Stimulated activated CD4-positive, alpha-beta T cell treated with anti-CD3 and anti-CD28 coated beads, Interleukin-15, amount 100 ng/mL, for 48 hours (primary cell): ENCODE data around the gene PLEKHG4.

Experiments used
- DNase-seq, 2 donors: peaks; one replicate each; pipeline ENCODE4 v3.0.0-alpha.2; 2020; ENCODE audit warnings: low read depth in 2 of 2

PLEKHG4 gene

DNA sequence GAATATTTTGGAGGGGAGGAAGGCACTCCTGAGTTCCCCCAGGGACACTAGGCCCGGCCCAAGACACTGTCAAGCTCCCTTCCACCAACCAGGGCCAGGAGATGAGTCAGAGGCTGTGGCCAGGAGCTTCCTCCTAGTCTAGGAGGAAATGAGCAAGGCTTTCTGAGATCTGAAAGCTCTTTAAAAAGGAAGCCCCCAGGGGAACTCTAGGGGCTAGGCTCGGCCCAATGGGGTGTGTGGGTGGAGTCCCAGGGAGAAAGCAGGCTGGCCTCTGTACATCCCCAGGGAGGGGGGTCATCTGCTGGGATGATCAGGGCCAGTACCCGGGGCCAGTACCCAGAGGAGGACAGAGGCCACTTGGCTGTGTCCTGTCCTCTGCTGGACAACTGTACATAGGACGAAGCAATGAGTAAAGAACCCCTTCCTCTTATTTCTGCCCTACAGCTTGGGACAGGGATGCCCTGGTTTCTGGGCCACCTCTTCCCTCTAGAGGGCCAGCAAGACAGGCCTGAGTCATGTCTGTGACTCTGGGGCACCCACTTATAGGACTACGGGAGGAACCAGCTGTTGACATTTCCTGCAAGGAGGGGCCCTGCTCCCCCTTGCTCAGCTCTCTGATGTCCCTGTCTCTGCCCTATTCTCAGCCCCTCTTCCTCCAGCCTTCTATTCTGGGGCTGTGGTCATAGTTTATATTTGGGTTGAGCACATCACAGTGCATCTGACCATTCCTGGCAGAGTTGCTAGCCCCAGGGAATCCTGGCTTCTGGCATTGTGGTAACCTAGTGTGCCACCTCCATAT, 34.7 kb upstream of the PLEKHG4 start:
- peak; percentile 73 to 75 for DNase-seq

DNA sequence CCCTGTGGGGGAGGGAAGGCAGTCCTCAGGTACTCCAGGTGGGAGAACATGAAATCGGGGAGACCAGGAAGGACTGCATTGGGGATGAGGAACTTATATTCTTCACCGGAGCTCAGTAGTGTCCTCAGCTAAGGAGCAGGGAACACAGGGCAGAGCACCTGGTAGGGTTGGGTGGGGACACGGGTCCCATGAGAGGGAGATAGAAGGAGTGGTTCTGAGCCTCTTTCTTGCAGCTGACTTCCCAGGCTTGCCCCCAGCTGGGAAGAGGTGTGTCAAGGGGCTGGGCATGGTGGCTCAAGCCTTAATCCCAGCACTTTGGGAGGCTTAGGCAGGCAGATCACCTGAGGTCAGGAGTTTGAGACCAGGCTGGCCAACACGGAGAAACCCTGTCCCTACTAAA, 34.1 kb upstream of the PLEKHG4 start:
- no peak for DNase-seq

DNA sequence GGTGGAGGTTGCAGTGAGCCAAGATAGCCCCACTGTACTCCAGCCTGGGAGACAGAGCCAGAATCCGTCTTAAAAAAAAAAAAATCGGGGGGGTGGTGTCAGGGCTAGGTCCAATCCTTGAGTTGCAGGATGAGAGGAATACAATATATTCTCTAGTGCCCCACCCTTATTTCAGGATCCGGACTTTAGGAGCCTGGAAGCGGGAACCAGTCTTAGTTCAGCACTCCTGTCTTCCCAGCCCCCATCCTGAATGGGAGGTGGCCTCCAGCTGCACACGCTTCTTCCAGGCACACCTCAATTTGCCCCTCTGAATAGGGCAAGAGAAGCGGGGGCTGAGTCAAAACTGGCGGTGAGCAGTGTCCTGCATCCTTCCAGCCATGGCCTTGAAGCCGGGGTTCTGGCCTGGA, 33.7 kb upstream of the PLEKHG4 start:
- DNase-seq, result no peak

DNA sequence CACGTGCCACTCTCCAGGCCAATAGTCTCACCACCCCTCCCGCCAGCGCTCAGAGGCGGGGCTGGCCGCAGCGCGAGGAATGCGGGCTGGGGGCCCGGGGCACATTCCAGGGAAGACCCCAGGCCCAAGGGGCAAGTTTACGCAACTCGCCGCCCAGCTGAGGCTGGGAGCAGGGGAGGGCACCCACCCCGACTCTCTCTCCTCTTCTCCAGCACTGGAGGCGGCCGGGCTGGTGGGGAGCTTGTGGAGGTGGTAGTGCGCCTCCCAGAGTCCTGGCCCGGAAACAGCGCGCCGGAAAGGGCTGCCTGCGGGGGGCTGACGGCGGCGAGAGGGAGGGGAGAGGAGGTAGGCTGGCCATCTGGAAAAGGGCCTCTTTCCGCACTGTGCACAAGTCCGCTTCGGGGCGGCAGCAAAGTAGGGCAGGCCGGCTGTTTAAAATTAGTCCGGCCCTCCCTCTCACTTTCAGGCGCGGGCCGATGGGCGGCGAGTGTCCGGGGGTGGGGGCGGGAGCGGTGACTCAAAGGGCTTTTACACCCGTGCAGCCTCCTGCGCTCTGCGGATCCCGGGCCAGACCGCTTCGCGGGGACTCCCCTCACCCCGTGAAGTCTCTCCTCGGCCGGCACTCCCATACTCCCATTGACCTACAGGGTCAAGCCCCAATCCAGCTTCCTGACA, 33.1 kb upstream of the PLEKHG4 start:
- DNase-seq, result peak in 1 of 2 donors; percentile 44

DNA sequence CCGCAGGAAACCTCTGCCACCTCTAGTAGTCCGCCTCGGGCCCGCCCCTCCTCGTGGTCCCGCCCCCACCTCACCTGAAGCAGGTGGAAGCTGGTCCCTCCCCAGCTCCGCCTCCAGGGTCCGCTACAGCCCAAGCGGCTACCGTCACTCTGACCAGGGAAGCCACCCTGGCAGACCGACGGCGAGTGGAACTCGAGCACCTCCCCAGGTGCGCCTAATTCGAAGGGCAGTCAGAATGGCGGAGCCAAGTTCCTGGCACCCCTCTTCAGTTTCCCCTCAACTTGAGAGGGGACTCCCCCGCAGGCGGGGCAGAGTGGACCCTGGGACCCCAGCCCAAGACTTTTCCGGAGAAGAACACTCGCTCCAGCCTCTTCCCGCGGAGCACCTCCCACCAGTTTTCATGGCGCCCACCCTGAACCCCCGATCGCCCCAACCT, 32.6 kb upstream of the PLEKHG4 start:
- peak in 1 of 2 donors; percentile 18 for DNase-seq

DNA sequence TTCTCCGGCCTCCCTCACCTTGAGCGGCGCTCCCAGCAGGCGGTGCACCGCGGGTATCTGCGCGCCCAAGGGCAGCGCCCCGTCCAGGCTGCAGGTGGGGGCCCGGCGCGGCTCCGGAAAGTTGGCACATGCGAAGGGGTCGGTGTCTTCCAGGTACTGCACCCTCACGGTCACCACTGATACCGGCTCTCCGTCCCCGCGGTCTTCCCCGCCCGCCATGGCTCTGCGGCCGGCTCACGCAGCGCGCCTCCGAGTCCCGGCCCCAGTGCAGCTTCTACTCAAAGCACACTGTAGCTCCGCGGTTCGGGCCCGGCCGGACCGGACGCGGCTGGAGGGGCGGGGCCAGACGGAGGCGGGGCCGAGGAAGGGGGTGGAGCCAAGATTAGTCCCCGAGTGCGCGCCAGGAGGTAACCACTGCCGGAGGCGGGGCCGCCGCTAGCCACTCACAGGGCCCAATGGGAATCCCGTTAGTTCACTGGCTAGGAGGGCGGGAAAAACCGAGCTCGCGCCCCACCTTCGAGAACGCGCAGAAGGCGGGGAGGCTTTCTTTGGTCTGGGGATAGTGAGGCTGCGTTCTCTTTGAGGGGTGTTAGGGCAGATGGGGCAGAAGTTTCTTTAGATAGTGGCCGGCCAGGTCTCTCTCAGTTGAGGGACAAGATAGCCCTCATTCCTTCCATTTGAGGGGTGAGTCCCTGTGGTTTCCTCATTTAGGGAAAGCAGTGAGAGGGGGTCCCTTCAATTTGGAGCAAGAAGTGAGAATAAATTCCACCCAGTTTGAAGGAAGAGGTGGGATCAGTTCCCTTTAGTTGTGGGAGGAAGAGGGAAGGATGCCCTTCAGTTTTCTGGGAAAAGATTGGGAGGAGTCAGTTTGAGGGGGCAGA, 31.9 kb upstream of the PLEKHG4 start, which contains the start of gene FHOD1:
TSS of gene FHOD1 (minus strand) at position 290 of the 881 bp plus-strand sequence. CDS start at position 219, 71 bp downstream.
- peak; percentile 95 to 99 for DNase-seq

DNA sequence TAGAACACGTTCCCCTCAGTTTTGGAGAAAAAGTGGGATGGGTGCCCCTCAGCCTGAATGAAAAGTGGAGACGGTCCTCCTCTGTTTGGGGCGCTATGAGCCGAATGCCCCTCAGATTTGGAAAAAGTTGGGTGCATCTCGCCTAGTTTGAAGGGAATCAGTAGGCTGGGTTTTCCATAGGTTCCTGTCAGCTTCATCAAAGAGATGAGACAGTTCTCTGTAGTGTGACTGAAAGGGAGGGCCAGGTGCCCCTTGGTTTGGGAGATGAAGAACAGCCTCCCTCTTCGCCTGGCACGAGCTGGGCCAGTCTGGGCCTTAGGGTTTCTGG, 31.3 kb upstream of the PLEKHG4 start:
- DNase-seq, result no peak

DNA sequence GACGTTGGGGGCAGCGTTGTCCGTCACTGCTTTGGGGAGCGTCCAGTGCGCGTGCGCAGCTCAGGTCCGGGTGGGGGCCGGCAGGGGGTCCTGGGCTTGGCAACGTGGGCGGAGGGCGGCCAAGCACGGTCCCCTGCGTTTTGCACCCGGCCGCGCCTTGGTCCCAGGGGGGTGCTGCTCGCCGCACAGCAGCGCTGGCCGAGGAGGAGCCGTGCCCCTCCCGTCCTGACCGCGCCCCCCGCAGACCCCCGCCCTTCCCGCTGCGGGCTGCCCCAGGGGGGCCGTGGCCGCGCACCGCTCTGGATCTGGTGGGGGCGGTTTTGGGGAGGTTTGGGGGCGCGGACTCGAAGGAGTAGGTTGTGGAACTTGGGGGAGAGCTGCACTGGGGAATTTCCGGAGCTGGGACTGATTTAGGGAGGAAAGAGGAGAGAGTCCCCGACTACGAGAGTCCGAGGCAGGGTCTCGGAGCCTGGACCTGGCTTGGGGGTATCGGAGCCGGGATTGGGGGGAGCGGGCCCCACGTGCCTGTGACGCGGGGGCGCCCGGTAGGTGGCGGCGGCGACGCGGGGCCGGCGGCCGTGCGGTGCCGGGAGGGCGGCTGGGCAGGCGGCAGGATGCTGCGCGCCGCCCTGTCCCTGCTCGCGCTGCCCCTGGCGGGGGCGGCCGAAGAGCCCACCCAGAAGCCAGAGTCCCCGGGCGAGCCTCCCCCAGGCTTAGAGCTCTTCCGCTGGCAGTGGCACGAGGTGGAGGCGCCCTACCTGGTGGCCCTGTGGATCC, 30.7 kb upstream of the PLEKHG4 start, which contains the start of gene SLC9A5:
TSS of gene SLC9A5 (plus strand) at position 579 of the 777 bp plus-strand sequence. CDS start at position 615, 36 bp downstream.
- peak in 1 of 2 donors; percentile 19 for DNase-seq

DNA sequence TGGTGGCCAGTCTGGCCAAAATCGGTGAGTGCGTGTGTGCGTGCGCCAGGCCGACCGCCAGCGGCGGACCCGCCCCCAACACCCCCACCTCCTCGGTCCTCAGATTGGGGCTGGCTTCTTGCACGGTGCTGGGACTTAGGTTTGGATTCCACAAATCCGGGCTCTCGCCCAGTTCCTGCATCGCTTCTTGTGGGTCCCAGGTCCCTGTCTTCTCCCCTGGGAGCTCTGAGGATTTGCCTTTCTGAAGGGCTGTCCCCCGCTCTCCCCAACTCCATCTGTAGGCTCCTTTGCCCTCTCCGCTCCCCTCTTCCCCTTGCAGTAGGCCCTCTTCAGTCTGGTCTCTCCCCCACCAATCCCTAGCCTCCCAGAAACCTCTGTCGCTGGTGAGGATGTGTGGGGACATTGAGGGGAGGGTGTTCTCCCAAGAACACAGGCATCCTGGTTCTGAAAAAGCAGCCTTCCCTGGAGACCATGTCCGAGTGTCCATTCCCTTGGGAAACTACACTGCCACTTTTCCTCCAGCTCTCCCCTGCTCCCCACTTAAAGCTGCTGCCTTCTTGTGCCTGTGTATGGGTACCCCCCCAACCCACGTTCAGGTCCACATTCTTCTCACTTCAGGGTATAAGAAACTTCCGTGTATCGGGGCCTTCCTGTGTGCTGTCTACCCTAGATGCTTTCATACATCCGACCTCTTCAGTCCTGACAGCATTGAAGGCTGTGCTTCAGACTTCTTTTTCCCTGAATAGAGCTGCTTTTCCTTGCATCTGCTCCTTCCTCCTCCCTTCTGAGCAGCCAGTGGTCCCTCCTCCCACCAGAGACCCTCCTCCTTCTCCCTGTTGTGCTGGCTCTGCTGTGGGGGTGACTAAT, 29.9 kb upstream of the PLEKHG4 start:
- DNase-seq, result no peak

DNA sequence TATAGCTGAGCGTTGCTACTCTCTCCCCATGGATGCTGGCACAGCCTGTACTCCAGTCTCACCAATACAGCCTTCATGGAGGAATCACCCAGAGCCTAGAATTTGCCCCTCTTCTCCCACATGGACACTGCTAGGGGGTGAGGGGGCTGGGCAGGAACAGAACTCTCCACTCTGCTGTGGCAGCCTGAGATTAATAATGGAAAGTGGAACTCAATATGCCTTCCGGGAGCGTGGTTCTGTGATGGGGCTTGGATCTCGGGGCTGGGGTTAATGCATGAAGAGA, 29.3 kb upstream of the PLEKHG4 start:
- DNase-seq, result no peak

DNA sequence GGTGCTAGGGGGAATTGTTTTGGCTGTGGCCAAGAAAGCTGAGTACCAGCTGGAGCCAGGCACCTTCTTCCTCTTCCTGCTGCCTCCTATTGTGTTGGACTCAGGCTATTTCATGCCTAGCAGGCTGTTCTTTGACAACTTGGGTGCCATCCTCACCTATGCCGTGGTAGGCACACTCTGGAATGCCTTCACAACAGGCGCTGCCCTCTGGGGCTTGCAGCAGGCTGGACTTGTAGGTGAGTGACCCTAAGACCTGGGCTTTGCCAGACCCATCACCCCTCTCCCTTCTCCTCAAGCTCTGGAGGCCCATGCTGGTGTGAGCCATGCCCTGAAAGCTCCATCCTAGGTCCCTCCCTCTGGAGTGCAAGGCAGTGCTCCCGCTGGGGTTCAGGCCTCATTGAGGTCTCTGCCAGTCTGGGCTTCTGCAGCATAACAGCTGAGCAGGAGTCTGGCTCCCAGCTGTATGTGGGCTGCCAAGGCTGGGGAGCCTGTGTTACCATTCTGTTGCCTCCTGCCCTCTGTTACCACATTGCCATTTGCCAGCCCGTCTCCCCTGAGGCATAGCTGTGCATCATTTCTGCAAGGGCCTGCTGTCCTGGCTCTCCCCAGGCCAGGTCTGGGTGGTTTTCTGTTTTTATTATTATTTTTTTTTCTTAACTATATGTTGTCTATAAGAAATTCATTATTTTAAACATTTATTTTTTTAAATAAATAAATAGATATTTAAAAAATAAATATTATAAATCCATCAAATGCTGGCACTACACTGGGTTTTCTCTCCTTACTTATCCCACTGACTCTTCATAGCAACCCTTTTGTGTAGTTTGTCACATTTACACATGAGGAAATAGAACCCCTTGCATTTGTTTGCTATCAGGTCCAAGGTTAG, 26.5 kb upstream of the PLEKHG4 start:
- no peak for DNase-seq

DNA sequence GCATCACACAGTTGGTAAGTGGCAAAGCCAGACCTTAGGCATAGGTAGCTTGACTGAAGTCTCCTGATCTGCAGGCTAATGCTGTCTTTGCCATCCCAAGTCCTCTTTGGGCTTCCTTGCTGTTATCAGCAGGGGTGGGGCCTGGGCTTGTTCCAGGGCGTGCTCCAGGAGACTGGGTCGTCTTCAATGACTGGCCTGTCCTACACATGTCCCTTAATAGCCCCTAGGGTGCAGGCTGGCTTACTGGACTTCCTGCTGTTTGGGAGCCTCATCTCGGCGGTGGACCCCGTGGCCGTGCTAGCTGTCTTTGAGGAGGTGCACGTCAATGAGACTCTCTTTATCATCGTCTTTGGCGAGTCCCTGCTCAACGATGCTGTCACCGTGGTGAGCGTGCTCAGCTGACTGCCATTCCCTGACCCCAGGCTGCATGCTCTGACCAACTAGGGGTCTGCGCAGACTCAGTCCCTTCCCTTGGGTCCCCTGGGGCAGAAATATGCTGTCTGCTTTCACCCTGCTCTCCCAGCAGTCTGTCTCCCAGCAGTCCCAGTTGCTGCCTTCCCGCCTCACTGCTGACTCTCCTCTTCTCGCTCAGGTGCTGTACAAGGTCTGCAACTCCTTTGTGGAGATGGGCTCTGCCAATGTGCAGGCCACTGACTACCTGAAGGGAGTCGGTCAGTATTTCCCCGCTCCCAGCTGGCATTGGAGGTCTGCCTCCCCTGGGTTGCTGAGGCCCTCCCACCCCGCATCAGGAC, 24.4 kb upstream of the PLEKHG4 start:
- no peak for DNase-seq

DNA sequence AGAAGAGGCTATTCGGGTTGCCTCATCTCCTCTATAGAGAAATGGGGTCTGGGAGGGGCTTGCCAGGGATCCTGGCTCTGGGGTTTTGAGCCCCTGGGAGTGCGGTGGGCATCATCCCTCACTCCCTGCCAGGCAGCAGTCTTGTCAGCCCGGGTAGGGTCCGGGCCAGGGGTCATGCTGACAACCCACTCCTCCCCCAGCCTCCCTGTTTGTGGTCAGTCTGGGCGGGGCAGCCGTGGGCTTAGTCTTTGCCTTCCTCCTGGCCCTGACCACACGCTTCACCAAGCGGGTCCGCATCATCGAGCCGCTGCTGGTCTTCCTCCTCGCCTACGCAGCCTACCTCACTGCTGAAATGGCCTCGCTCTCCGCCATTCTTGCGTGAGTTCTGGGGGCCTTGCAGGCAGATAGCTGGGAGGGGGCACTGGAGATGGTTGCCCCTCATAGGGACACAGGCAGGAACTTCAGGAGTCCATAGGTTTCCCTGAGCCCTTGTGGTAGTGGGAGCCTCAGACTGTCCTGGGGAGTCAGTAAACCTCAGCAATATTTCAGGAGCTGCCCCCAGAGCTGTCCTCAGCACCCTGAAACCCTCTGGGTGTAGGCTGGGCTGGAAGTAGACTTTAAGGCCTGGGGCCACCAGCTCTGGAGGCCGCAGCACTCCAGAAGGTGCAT, 23.6 kb upstream of the PLEKHG4 start:
- no peak for DNase-seq

DNA sequence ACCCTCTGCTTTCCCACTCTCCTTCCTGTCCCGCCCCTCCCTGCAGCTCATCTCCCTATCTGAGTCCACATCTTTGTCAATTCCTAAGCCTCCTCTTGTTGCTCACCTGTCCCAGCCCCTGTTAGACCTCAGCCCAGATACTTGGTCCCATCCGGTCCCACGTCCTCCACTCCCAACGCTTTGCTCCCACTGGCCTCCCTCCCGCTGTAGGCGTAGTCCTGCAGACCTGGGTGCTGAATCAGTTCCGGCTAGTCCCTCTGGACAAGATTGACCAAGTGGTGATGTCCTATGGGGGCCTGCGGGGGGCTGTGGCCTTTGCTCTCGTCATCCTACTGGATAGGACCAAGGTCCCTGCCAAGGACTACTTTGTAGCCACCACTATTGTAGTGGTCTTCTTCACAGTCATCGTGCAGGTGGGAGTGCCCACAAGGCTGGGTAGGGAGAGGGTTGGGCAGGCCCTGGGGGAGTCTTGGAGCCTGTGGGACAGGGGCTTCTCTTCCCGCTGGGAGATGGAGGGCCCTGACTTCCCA, 22.6 kb upstream of the PLEKHG4 start:
- no peak for DNase-seq

DNA sequence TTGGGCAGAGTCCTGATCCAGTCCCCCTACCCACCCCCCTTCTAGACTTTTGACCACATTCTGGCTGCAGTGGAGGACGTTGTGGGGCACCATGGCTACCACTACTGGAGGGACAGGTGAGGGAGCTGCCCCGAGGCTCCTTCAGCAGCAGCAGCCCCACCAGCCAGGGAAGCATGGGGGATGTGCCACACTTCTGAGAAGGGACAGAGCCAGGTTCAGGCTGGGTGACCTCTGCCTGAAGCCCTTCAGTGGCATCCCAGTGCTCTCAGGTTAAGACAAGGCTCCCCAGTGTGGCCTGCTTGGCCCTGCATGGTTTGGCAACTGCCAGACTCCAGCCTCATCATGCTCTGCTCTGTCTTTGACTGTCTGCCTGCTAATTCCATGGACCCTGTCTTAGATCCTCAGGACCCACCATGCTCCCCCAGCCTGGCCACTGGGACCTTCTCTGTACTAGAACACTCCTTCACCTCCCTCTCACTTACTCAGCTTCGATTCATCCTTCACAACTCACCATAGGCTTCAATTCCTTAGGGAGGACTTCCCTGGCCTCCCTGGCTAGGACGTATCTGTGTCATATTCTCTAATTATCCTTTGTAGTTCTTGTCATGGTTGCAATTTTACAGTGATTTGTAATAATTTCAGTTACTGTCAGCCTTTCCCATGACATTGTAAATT, 21.7 kb upstream of the PLEKHG4 start:
- DNase-seq, result no peak

DNA sequence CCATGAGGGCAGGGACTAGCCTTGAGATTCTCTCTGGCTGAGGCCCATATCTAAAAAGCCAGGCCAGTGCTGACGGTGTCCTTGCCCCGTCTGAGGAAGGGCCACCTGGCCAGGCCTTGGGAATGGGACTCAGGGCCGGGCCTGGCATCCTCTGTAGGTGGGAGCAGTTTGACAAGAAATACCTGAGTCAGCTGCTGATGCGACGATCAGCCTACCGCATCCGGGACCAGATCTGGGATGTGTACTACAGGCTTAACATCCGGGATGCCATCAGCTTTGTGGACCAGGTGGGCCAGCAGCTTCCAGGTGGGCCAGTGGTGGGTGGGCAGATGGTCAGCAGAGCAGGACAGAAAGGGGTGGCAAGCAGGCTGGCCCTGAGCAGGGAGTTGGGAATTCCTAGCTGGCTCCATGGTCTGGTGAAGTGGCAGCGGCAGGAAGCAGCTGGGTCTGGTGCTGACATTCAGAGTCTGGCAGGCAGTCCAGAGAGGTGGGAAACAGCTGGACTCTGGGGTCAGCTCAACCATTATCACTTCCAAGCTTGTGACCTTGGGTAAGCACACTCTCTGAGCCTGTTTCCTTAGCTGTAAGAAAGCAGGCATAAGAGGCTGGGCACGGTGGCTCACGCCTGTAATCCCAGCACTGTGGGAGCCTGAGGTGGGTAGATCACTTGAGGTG, 21.0 kb upstream of the PLEKHG4 start:
- DNase-seq, result no peak

DNA sequence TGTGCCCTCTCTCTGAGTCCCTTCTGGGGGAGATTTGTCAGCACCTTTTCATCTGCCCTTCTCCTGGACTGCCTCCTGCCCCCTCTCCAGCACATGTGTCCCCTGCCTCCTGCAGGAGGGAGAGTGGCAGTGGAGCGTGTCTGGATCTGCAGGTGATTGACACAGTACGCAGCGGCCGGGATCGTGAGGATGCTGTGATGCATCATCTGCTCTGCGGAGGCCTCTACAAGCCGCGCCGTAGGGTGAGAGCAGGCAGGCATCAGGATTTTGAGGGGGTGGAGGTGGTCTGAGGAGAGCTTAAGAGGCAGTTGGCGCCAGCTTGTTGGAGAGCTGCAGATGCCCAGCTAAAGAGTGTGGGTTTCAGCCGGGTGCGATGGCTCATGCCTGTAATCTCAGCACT, 19.6 kb upstream of the PLEKHG4 start:
- no peak for DNase-seq
